Left renal cortex interstitium (tissue), 4 donors: ENCODE measurements around the gene COPS3. TPM values are rescaled to one million over a fixed set of nuclear protein-coding genes. Genes with fewer than 3 reads are reported as not detected.
"Not testable (repeated sequence)": the region's sequence is repeated elsewhere in the genome, so short reads cannot be mapped to it uniquely, and the experiment has no call there.

Experiments
- DNase-seq, 4 donors: peaks; one replicate each; pipeline ENCODE4 v3.0.0-alpha.2; 2013; ENCODE audit warnings: low read depth in 4 of 4, low spot score in 2 of 4, missing footprints in 1 of 4
- polyA plus RNA-seq, 4 donors: library from polyadenylated mRNA; unstranded; fragments of 120-200 nt; gene quantifications; one replicate each; pipeline ENCODE4 v1.2.1, GENCODE V29; 2013; ENCODE audit not compliant: insufficient read length in 4 of 4

The COPS3 gene
- polyA plus RNA-seq, 4 donors: 75.8 to 82.8 (median 77.6) TPM

DNA sequence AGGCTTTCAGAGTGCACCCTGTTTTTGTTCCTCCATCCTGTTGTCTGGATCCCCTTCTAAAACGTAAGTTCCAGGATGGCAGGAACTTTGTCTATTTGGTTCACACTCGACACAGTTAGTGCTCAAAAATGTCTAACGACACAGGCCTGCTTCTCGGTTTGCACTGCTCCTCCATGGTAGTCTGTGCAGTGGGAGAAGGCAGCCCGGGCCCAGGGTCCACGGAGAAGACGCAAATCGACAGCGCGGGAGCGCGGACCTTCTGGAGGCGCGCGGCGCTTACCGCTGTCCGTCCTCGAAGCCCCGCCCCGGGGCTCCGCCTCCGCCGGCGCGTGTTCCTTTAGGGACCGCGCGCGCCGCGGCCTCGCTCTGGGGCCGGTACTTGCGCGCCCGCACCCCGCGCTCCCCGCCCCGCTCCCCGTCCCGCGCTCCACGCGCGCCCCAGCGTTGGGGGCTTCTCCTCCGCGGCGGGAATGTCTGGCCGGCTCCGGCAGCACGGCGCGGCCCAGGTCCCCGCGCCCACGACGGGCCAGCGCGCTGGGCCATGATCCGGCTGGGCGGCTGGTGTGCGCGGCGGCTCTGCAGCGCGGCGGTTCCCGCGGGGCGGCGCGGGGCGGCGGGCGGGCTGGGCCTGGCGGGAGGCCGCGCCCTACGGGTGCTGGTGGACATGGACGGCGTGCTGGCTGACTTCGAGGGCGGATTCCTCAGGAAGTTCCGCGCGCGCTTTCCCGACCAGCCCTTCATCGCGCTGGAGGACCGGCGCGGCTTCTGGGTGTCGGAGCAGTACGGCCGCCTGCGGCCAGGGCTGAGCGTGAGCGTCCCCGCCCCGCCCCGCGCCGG lies 22.2 kb upstream of the COPS3 start, which contains the start of gene NT5M:
Gene NT5M (plus strand): TSS at position 364 of the 837 bp plus-strand sequence. CDS start 178 bp downstream, at position 542.
- peak in 1 of 4 donors; percentile 79 for DNase-seq

GRCh38 chr17:17301659-17302058 lies 20.6 kb upstream of the COPS3 start:
- DNase-seq: not testable (repeated sequence)

DNA sequence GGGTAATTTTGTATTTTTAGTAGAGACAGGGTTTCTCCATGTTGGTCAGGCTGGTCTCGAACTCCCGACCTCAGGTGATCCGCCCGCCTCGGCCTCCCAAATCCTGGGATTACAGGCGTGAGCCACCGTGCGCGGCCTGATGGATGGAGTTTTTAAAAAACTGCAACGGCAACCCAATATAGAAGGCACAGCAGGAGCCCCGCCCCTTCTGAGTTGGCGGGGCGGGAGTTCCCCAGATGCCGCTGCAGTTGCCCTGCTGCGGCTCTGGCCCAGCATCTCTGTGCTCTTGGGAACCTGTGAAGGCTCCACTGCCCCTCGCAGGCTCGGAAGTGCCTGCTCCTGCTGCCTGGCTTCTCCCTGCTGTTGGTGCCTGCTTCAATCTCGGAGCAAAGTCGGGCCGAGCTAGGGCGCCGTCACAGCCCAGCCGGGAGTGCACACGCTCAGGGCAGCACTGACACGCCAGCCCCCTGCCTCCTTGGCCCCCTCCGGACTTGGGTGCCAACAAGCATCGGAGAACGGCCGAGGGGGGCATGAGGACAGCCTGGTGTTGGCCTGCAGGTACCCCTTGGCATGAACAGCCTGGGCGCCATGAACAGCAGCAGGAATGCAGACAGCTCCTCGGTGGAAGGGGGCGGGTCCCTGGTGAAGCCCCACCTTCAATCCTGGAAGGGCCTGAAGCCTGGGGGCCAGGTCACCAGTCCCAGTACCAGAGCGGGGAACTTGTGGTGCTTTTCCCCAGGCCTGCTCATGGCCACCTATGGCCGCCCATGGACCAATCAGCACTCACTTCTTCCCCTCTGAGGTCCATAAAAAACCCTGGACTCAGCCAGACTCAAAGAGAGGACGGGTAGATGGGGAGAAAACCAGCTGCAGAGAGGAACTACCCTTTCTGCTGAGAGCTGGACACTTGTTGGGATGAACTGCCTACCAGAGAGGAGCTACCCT lies 19.9 kb upstream of the COPS3 start:
- no peak for DNase-seq

GRCh38 chr17:17298108-17298507 lies 17.1 kb upstream of the COPS3 start:
- DNase-seq: no peak

DNA sequence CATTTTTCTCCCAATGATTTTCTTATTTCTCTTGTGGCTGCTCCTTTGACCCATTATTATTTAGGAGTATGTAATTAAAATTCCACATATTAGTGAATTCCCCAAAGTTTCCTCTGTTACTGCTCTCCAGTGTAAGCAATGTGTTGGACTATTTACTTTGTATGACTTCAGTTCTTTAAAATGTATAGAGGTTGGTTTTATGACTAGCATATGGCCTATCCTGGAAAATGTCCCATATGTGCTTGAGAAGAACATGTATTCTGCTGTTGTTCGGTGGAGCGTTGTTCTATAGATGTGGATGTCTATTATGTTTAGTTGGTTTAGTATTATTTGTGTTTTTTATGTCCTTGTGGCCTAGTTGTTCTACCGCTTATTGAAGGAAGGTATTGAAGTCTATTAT lies 16.2 kb upstream of the COPS3 start:
- DNase-seq: no peak

GRCh38 chr17:17295141-17295540 lies 14.1 kb upstream of the COPS3 start:
- no peak for DNase-seq

DNA sequence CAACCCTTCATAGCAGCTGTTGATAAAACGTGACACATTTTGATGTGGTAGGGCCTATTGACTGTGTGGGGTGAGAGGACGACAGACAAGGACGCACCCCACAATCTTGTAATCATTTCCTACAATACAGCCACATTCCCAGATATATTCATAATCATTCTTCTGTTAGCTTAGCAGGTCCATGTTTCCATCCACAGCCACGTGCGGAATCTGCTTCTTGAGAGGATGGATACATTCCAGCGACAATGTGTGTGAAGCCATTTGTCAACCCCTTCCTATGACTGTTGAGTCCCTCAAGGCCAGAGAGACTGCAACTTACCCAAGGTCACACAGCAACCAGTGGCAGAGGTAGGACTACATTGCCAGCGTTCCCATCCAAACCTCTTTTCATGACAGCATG lies 8.7 kb upstream of the COPS3 start:
- no peak for DNase-seq

DNA sequence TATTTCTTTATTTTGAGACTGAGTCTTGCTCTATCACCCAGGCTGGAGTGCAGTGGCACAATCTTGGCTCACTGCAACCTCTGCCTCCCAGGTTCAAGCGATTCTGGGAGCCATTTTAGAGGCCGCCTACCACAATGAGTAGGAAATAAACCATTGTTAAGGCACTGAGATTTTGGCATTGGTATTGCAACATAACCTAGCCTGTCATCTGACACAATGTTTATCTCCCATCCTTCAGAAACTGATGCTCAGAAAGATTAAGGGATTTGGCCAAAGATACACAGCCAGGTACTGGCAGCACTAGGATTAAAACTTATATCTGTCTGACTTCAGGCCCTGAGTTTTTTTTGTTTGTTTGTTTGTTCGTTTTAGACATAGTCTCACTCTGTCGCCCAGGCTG lies 8.0 kb upstream of the COPS3 start:
- DNase-seq: no peak

DNA sequence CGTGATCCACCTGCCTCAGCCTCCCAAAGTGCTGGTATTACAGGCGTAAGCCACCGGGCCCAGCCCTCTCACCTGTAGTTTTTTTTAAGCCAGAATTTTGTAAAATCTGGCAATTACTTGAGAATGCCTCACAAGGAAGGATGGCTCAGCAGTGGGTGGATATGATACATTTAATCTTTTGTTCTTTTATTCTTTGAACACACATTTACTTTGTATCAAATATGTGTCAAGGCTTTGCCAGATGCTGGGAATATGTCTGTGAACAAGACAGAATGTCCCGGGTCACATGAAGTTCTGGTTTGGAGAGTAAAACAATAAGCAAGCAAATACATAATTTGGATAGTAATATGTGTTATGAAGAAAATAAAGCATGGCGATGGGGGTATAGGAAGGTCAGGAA lies 4.9 kb upstream of the COPS3 start:
- no peak for DNase-seq

GRCh38 chr17:17279316-17279715 lies 1.7 kb downstream of the COPS3 start:
- no peak for DNase-seq

DNA sequence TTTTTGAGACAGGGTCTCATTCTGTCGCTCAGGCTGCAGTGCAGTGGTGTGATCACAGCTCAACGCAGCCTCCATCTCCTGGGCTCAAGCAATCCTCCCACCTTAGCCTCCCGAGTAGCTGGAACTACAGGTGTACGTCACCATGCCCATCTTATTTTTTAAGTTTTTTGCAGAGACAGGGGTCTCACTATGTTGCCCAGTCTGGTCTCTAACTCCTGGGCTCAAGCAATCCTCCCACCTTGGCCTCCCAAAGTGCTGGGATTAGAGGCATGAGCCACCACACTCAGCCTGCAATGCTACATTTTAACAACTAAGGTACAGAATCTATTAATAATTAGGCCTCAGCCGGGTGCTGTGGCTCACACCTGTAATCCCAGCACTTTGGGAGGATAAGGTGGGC lies 3.6 kb downstream of the COPS3 start:
- not testable (repeated sequence) for DNase-seq

- no peak for DNase-seq
Measured at GRCh38 chr17:17275971-17276370, 5.1 kb downstream of the COPS3 start.

DNA sequence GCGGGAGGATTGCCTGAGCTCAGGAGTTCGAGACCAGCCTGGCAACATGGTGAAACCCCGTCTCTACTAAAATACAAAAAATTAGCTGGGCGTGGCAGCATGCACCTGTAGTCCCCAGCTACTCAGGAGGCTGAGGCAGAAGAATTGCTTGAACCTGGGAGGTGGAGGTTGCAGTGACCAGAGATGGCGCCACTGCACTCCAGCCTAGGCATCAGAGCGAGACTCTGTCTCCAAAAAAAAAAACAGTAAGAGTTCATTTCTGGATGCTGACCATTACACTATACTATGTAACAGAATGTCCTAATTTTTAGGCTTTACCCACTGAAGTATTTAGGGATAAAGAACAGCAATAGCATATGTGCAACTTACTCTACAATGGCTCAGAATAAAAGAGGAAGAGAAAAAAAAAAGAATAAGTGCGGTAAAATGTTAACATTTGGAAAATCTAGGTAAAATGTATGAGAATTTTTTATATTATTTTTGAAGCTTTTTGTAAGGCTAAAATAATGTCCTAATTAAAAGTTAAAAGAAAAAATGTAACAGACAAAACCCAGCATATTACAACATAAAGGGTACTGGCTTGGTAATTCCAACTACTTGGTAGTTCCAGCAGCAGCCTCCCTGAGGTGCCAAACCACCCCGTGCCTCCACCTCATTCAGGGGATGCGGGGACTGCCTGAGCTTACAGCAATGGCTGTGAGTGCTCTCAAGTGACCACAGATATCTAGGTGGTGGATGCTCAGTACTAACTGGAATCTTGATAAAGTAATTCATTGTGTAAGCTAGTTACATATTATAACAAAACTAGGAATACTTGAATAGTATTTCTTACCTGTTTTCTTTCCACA lies 10.9 kb downstream of the COPS3 start:
- no peak for DNase-seq

DNA sequence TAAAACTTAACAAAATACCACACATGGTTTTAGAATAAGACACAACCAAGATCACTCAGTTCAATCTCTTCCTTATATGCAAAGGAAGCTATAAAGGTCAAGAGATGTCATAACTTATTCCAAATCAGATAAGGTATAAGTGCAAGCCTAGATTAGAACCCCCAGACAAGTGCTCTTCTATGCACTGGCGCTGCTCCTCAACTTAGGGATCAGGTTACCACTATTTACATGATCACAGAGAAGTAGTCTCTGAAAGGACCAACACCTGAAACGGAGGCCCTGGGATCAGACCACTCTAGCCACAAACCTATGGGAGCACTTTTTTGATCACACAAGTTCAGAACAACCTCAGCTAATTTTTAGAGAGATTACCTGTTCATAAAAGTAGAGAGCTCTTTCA lies 16.6 kb downstream of the COPS3 start:
- no peak for DNase-seq

- DNase-seq: no peak
Measured at GRCh38 chr17:17258998-17259397, 22.0 kb downstream of the COPS3 start.

GRCh38 chr17:17258011-17258410 lies 23.0 kb downstream of the COPS3 start:
- DNase-seq: no peak

DNA sequence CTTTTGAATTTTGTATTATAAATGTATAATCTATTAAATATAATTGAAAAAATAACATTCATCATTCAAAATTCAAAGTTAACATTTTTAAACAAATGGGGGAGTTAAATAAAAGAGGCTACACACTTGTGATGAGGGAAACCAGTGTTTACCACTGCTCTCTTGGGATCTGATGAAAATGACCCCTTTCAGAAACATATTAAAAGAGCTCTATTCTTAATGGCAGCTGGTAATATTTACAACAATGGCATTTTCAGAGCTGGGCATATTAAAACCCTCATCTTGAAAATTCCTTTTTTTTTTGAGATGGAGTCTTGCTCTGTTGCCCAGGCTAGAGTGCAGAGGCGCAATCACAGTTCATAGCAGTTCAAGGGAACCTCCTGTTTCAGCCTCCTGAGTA lies 24.7 kb downstream of the COPS3 start:
- no peak for DNase-seq

- DNase-seq: not testable (repeated sequence)
Measured at GRCh38 chr17:17255689-17256088, 25.4 kb downstream of the COPS3 start.

- no peak for DNase-seq
Measured at GRCh38 chr17:17254036-17254435, 27.0 kb downstream of the COPS3 start.

DNA sequence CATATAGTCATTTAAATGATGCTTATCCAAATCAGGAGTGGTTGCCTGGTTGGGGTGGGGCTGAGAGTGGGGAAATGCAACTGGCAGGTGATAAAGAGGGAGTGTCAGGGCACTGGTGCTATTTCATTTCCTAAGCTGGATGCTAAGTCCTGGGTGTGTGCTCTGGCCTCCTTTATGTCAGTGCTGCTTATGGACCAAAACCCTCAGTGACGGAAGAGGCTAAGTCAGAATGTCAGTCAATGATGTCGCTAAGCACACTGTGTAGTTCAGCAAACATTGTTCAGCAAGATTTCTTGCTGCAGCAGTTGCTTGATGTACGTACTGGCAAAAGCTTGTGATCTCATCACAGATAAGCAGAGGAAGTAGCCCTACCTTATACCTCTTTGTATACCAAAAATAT lies 27.6 kb downstream of the COPS3 start:
- DNase-seq: no peak
